IPS-18a (cell line): ENCODE results near the gene TSPAN5.

ENCODE experiments used
- H3K27ac ChIP-seq: one replicate; pipeline ENCODE4 v1.5.1; 2013; ENCODE audit warnings: low read length
- H3K27me3 ChIP-seq: one replicate; pipeline ENCODE4 v1.6.1; 2013; ENCODE audit warnings: mild to moderate bottlenecking, low read length; ENCODE audit not compliant: control insufficient read depth, insufficient read depth
- H3K36me3 ChIP-seq: one replicate; pipeline ENCODE4 v1.6.1; 2013; ENCODE audit warnings: low read depth, low read length; ENCODE audit not compliant: control insufficient read depth
- H3K4me1 ChIP-seq: one replicate; pipeline ENCODE4 v1.6.1; 2013; ENCODE audit warnings: low read depth, low read length; ENCODE audit not compliant: control insufficient read depth
- H3K4me3 ChIP-seq: one replicate; pipeline ENCODE4 v1.5.1; 2013; ENCODE audit warnings: low read length
- H3K9ac ChIP-seq: one replicate; pipeline ENCODE4 v1.6.1; 2013; ENCODE audit warnings: mild to moderate bottlenecking, low read length, moderate library complexity
- H3K9me3 ChIP-seq: one replicate; pipeline ENCODE4 v1.6.1; 2013; ENCODE audit warnings: low read depth, low read length; ENCODE audit not compliant: control insufficient read depth

TSPAN5 gene

DNA sequence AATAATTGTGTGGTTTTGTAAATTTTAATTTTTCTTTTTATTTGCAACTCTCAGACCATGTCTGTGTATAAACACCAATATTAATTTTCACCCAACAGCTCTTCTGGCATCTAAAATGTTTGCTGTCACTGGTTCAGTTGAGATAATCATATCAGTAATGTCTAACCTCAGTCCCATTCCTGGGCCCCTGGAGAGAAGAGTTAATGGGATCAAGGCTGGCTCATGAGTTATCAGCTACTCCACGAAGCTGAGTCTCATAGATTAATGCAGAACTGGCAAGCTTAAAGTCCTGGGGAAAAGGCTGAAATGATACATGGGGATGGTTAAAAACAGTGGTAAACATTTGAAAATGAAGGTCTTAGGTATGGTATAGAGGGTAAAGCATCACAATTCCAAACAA is 28.4 kb upstream of the TSPAN5 start:
- H3K27ac ChIP-seq = no peak overlapping the region
- no peak overlapping the region for H3K4me3 ChIP-seq
- no peak overlapping the region for H3K9ac ChIP-seq
- peaks cover 8% of the 10 kb centered on the region for H3K4me1 ChIP-seq
- no peaks in the 10 kb centered on the region for H3K27me3 ChIP-seq
- no peaks in the 10 kb centered on the region for H3K9me3 ChIP-seq
- no peaks in the 10 kb centered on the region for H3K36me3 ChIP-seq

DNA sequence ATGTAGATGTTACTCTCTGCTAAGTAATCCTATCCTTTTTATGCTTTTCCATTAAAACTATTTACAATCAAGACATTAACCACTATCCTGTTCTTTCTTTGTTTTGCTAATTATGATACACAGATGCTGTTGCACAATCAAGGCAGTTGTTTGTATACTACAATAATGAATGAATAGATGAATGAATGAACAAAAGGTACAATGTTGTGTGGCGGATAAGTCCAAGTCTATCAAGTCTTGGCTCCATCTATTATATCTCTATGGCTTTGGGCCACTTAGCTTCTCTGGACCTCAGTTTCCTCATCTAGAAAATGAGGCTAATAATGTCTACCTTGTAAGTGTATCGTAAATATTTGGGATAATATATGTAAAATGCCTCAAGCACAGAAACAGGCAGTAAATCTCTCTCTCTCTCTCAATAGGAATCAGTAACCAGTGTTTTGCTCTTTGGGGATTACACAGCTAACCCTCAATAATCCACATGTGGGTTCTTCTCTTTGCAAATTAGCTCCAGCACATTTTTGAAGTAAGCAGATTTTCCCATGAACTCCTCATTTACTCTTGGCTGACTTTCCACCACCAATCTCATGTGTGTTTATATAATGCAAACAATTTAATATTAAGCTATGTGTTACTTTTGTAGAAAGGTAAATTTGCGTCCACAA is 27.8 kb upstream of the TSPAN5 start:
- H3K36me3 ChIP-seq = no peaks in the 10 kb centered on the region
- H3K9ac ChIP-seq = no peak overlapping the region
- no peaks in the 10 kb centered on the region for H3K27me3 ChIP-seq
- H3K27ac ChIP-seq = no peak overlapping the region
- no peaks in the 10 kb centered on the region for H3K9me3 ChIP-seq
- no peak overlapping the region for H3K4me3 ChIP-seq
- H3K4me1 ChIP-seq = peaks cover 8% of the 10 kb centered on the region

DNA sequence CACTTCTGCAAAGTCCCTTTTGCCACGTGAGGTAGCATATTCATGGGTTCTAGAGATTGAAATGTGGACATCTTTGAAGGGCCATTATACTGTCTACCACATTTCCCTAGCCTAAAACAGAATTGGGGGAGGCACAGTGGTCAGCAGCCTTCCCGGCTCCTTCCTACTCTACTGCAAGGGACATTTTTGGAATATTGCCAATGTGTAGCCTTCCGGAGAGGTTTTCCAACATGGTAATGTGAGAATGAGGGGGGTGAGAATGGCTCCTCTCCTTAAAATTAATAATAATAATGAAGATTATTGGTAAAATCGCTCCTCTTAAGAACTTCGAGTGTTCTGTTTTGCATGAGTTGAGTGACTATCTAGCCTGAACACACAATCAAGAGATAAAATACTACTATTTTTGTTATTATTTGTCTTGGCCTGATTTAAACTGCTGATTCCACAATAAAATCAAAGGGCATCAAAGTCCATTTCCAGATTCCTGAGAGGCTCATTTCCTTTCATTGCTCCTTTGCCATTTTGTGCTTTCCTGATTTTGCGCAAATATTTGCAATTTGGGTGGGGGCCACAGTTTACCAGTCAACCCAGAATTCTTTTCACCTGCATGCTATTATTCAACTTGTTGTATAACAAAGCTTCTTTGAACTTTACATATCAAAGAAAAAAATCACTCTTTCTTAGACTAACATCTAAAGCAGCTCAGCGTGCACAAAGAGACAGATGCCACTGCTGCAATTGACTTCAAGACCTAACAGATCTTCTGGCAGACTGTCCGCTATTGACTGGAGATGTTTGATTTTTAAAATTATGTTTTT is 27.0 kb upstream of the TSPAN5 start:
- H3K9ac ChIP-seq = no peak overlapping the region
- no peaks in the 10 kb centered on the region for H3K9me3 ChIP-seq
- no peaks in the 10 kb centered on the region for H3K36me3 ChIP-seq
- H3K27me3 ChIP-seq = no peaks in the 10 kb centered on the region
- no peak overlapping the region for H3K4me3 ChIP-seq
- no peak overlapping the region for H3K27ac ChIP-seq
- peaks cover 8% of the 10 kb centered on the region for H3K4me1 ChIP-seq

DNA sequence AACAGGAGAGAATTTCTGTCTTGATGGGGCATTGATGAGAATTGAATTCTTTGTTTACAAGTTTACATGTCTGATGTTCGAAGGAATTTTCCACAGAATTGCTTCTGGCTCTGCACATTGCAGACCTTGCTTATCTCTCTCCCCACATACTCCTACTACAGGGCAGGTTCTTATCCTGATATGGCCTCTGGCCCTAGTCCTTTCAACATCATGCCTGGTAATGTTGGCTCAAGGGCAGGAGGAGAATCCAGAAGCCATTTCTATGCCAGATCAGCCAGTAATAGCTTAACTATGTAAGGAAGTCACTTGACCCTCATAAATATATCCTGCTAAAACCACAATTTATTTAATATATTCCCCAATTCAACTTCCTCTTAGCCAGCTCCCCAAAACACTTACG is 24.3 kb upstream of the TSPAN5 start:
- H3K4me3 ChIP-seq = no peak overlapping the region
- H3K27me3 ChIP-seq = no peaks in the 10 kb centered on the region
- H3K27ac ChIP-seq = no peak overlapping the region
- no peaks in the 10 kb centered on the region for H3K36me3 ChIP-seq
- H3K9ac ChIP-seq = no peak overlapping the region
- H3K4me1 ChIP-seq = peaks cover 14% of the 10 kb centered on the region
- no peaks in the 10 kb centered on the region for H3K9me3 ChIP-seq

DNA sequence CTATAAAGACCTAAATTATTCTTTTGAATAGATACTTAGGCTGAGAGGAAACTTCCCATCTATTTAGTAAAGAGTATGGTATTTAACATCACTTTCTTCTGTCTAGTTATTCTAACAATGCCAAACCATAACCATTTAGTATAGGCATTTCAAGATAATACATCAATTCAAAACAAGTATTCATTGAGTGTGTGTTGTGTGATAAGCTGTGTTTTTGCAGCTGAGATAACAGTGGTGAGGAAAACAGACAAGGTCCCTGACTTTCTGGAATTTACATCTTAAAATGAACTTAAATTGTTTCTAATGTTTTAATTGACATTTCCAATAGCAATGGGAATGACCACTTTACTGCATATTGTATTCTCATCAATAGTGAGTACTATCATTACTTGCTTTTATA is 22.4 kb upstream of the TSPAN5 start:
- no peaks in the 10 kb centered on the region for H3K27me3 ChIP-seq
- H3K4me1 ChIP-seq = peaks cover 9% of the 10 kb centered on the region
- H3K4me3 ChIP-seq = no peak overlapping the region
- H3K9me3 ChIP-seq = no peaks in the 10 kb centered on the region
- no peak overlapping the region for H3K27ac ChIP-seq
- H3K9ac ChIP-seq = no peak overlapping the region
- H3K36me3 ChIP-seq = no peaks in the 10 kb centered on the region

DNA sequence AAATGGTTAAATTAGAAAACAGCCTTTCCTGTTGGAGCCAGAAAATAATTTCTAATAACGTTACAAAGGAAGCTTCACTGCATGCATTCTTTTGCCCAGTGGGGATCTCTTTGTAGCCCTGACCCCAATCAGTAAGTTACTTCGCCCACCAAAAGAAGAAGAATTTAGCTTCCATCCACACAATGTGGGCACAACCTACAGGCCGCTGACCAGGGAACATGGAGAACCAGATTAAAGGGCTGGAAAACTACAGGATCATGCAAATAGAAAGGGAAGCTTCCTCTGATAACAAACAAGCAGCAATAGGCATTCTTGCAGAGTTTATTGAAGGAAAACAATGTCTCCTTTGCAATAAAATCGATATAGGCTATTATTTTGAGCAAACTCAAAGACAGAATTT is 21.3 kb upstream of the TSPAN5 start:
- Histone ChIP-seq H3K36me3 (no peaks in the 10 kb centered on the region), H3K27ac (no peak overlapping the region), H3K9ac (no peak overlapping the region), H3K4me3 (no peak overlapping the region), H3K9me3 (no peaks in the 10 kb centered on the region), H3K4me1 (peaks cover 6% of the 10 kb centered on the region), H3K27me3 (no peaks in the 10 kb centered on the region)

DNA sequence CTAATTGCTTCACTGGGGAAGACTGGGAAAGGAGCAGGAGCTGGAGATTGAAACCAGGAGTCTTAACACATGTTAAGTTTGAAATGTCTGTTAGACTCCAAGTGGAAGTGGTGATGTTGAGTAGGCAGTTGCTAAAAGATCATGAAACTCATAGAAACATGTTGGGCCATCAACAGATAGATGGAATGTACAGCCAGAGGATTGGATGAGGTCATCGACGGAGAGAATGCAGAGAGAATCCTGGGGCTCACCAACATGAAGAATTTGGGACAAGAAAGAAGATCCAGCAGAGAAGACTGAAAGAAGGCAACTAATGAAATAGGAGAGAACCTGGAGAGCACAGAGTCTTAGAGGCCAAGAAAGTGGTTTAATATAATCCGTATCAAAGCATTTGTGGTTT is 19.4 kb upstream of the TSPAN5 start:
- Histone ChIP-seq H3K4me3 (no peak overlapping the region), H3K9me3 (no peaks in the 10 kb centered on the region), H3K27ac (no peak overlapping the region), H3K9ac (no peak overlapping the region), H3K27me3 (no peaks in the 10 kb centered on the region), H3K36me3 (no peaks in the 10 kb centered on the region), H3K4me1 (peaks cover 7% of the 10 kb centered on the region)

DNA sequence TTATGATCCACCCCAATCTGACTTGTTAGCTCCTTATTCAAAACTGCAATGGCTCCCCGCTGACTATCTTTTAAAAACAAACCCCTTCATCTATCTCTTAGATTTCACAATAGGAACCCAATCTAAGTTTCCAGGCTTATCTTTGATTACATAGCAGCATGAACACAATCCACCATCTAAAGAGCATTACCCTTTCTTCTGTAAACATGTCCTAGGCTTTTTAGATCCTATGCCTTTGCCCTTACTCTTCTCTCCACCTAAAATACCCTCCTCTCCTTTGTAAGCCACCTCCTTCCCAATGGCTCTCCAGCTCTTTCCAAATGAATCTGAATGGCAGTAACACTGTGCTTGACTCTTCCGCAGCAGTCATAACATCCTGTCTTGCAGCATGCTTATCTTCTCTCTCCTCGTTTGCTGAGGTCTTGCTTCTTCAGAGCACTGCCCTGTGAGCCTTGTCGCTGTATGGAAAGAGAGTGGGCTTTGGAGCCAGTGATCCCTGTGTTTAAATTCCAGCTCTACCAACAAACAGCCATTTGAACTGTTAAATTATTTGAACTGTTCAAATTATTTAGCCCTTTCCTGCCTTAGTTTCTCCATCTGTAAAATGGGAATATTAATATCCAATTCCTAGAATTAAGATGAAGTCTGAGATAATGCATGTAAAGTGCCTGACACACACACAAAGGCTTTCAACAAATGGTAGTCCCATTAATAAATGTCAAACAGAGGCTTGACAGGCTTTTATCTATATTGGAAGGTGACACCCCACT is 16.2 kb upstream of the TSPAN5 start:
- Histone ChIP-seq H3K4me3 (no peak overlapping the region), H3K27ac (no peak overlapping the region), H3K4me1 (peaks cover 7% of the 10 kb centered on the region), H3K9ac (no peak overlapping the region), H3K9me3 (no peaks in the 10 kb centered on the region), H3K27me3 (no peaks in the 10 kb centered on the region), H3K36me3 (no peaks in the 10 kb centered on the region)

DNA sequence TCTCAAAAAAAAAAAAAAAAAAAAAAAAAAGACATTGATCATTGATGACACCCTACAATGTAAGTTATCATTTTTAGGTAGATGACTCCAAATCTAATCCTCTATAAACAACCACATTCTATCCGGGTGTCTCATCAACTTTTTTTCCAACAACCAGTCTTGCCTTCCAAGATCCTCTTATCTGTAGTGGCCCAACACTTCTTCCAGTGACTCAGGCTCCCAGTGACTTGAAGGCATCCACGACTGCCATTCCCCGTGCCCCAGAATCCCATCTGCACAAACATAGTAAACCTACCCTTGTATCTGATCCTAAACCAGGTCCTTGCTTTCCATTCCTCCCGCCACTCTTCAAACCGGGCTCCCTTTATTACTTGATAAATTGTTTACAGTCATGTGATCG is 15.6 kb upstream of the TSPAN5 start:
- no peaks in the 10 kb centered on the region for H3K9me3 ChIP-seq
- H3K36me3 ChIP-seq = no peaks in the 10 kb centered on the region
- peaks cover 6% of the 10 kb centered on the region for H3K4me1 ChIP-seq
- H3K9ac ChIP-seq = no peak overlapping the region
- no peak overlapping the region for H3K4me3 ChIP-seq
- no peaks in the 10 kb centered on the region for H3K27me3 ChIP-seq
- H3K27ac ChIP-seq = no peak overlapping the region

DNA sequence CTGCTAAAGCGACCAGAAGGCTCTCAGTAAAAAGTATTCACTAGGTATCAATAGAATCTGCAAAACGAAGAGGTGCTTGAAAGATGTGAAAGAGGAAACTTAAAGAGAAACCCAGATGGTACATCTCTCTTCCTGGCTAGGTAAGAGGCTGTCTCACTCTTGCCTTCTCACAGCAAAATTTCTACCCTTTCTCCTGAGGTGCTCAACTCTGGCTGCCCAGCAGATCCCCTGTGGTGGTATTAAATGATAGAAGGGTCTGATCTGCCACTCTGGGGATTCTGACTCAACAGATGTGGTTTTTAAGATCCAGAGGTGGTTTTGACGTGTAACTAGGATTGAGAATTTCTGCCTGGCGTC is 14.9 kb upstream of the TSPAN5 start:
- Histone ChIP-seq H3K4me3 (no peak overlapping the region), H3K36me3 (no peaks in the 10 kb centered on the region), H3K27me3 (no peaks in the 10 kb centered on the region), H3K9me3 (no peaks in the 10 kb centered on the region), H3K9ac (no peak overlapping the region), H3K27ac (no peak overlapping the region), H3K4me1 (peaks cover 6% of the 10 kb centered on the region)

DNA sequence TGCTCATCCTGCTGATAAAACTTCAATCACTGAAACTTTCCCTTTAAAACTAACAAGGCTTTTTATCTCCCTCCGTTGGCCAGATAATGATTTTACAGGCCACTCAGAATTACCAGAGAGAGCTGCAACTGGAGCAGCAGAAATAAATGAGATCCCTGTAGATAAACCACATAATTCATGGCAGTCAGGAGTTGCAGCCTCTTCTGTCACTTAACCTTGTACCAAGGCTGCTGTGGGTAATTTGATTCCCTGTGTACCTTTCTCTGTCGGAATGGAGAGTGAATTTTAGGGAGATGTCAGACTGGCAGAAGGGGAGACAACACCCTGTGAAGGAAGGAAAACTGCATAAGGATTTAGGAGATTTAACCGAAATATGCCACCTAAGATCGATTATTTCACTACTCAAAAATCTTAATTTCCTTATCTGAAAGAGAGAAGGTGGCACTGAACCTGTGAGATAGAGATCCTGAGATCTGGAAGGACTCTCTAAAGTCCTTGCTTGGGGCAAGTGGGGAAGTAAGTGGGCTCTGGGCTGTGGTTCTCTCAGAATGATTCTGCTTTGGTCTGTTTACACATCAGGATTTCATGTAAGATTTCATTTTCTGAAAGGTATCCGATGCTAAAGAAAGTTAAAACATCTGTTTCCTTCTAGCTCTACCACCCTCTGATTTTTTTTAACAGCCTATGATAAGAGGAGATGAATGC is 14.3 kb upstream of the TSPAN5 start:
- Histone ChIP-seq H3K4me3 (no peak overlapping the region), H3K9me3 (no peaks in the 10 kb centered on the region), H3K27ac (no peak overlapping the region), H3K9ac (no peak overlapping the region), H3K36me3 (no peaks in the 10 kb centered on the region), H3K4me1 (peaks cover 6% of the 10 kb centered on the region), H3K27me3 (no peaks in the 10 kb centered on the region)
